B cell (primary cell): ENCODE data around the gene FXR2. TPM values are rescaled to one million over a fixed set of nuclear protein-coding genes. Genes with fewer than 3 reads are reported as not detected.

Experiments
- ATAC-seq: fragments of 200-7000 bp; cut with Tn5 transposase; one replicate; pipeline ENCODE4 v1.10.0; 2021; ENCODE audit warnings: low read depth, mild to moderate bottlenecking, moderate number of reproducible peaks, moderate library complexity
- CTCF ChIA-PET: fragments of 350-600 bp; sonication (Branson Sonifier 250); formaldehyde crosslinking; loops from one replicate; lab custom pipeline; 2021; ENCODE audit warnings: antibody characterized with exemption, inconsistent platforms; lab: Charles Lee
- POLR2A ChIA-PET: fragments of 350-600 bp; sonication (Branson Sonifier 250); formaldehyde crosslinking; loops from one replicate; lab custom pipeline; 2021; ENCODE audit warnings: antibody characterized with exemption; lab: Charles Lee
- DNase-seq: peaks from one replicate; pipeline ENCODE4 v3.0.0; 2013
- H2AFZ ChIP-seq: 2 replicates; pipeline ENCODE4 v1.6.1; 2012; ENCODE audit warnings: mild to moderate bottlenecking, low read depth, low read length; ENCODE audit not compliant: insufficient read depth, poor library complexity, severe bottlenecking
- H3K27ac ChIP-seq, 2 donors: 1 replicate in 1 of 2; 2 replicates in 1 of 2; pipeline ENCODE4 v1.5.1; 2012 to 2013; ENCODE audit warnings: low read length in 2 of 2, mild to moderate bottlenecking in 2 of 2, moderate library complexity in 1 of 2
- H3K27me3 ChIP-seq, 4 experiments: fragments of 200-600 bp in 1 of 4; sonication (generic) in 1 of 4; replicated peaks in 1 of 4; 1 replicate in 2 of 4; 2 replicates in 2 of 4; pipeline versions ENCODE4 v1.6.1 to v1.7.0; 2013 to 2016; ENCODE audit warnings: low read length in 3 of 4, mild to moderate bottlenecking in 2 of 4, mixed read lengths in 1 of 4, moderate library complexity in 1 of 4; ENCODE audit not compliant: insufficient read depth in 4 of 4, control insufficient read depth in 3 of 4; ENCODE audit errors: control extremely low read depth in 1 of 4
- H3K36me3 ChIP-seq, 2 experiments: replicated peaks in 1 of 2; 1 replicate in 1 of 2; 2 replicates in 1 of 2; pipeline versions ENCODE4 v1.6.1 to v1.7.1; 2013; ENCODE audit warnings: low read length in 1 of 2; ENCODE audit not compliant: insufficient read depth in 2 of 2, control insufficient read depth in 1 of 2; ENCODE audit errors: control extremely low read depth in 1 of 2, extremely low read depth in 1 of 2
- H3K4me1 ChIP-seq, 2 donors: fragments of 200-600 bp in 1 of 2; sonication (generic) in 1 of 2; 1 replicate in 1 of 2; 2 replicates in 1 of 2; pipeline versions ENCODE4 v1.5.1 to v1.6.1; 2013 to 2017; ENCODE audit warnings: low read length in 2 of 2; ENCODE audit not compliant: control insufficient read depth in 2 of 2, insufficient read depth in 2 of 2
- H3K4me2 ChIP-seq: replicated peaks from 2 replicates; pipeline ENCODE3; 2012; ENCODE audit warnings: mild to moderate bottlenecking, low read depth, low read length; ENCODE audit not compliant: poor library complexity, severe bottlenecking
- H3K4me3 ChIP-seq, 5 experiments: fragments of 200-600 bp in 1 of 5; sonication (generic) in 1 of 5; 1 replicate in 3 of 5; 2 replicates in 2 of 5; pipeline versions ENCODE4 v1.5.1 to v1.7.0; 2011 to 2016; ENCODE audit warnings: low read length in 4 of 5, mild to moderate bottlenecking in 4 of 5, low read depth in 2 of 5, control low read depth in 1 of 5, moderate library complexity in 1 of 5; ENCODE audit not compliant: insufficient read depth in 1 of 5; ENCODE audit errors: control extremely low read depth in 1 of 5, extremely low read depth in 1 of 5
- H3K79me2 ChIP-seq: fragments of 200-600 bp; sonication (generic); one replicate; pipeline ENCODE4 v1.6.0; 2016; ENCODE audit warnings: low read length; ENCODE audit not compliant: control insufficient read depth, insufficient read depth
- H3K9ac ChIP-seq: fragments of 200-600 bp; sonication (generic); 2 replicates; pipeline ENCODE4 v1.6.1; 2017; ENCODE audit warnings: mild to moderate bottlenecking, low read length, moderate library complexity
- H3K9me3 ChIP-seq, 3 donors: one replicate each; pipeline versions ENCODE4 v1.6.1 to v1.7.1; 2013; ENCODE audit warnings: low read length in 2 of 3; ENCODE audit not compliant: control insufficient read depth in 2 of 3, insufficient read depth in 1 of 3; ENCODE audit errors: control extremely low read depth in 1 of 3
- H4K20me1 ChIP-seq: 2 replicates; pipeline ENCODE4 v1.6.0; 2012; ENCODE audit warnings: mild to moderate bottlenecking, low read length; ENCODE audit not compliant: insufficient read depth, control insufficient read depth, poor library complexity, severe bottlenecking
- H3K27ac Mint-ChIP-seq: one replicate; pipeline ENCODE4 v1.8.0; 2021; ENCODE audit warnings: mixed read lengths
- H3K27me3 Mint-ChIP-seq: one replicate; pipeline ENCODE4 v1.8.0; 2021; ENCODE audit warnings: mixed read lengths
- H3K4me1 Mint-ChIP-seq: one replicate; pipeline ENCODE4 v1.8.0; 2021; ENCODE audit warnings: mixed read lengths
- H3K4me3 Mint-ChIP-seq: one replicate; pipeline ENCODE4 v1.8.0; 2021; ENCODE audit warnings: mixed read lengths
- H3K9me3 Mint-ChIP-seq: one replicate; pipeline ENCODE4 v1.8.0; 2022; ENCODE audit warnings: mixed read lengths; ENCODE audit not compliant: insufficient read depth
- CTCF ChIP-seq: fragments of 200-600 bp; IDR thresholded peaks from one replicate; pipeline ENCODE4 v1.8.0; 2022; ENCODE audit warnings: antibody characterized with exemption, mild to moderate bottlenecking
- EZH2 ChIP-seq: IDR thresholded peaks from 2 replicates; pipeline ENCODE4 v1.6.1; 2012; ENCODE audit warnings: borderline replicate concordance, low read depth, mild to moderate bottlenecking, moderate library complexity, low read length; ENCODE audit not compliant: insufficient read depth, poor library complexity, severe bottlenecking
- WGBS: methylation state at CpG from one replicate; pipeline ENCODE4 v1.1.5; 2013; ENCODE audit warnings: missing lambda C conversion rate; ENCODE audit not compliant: insufficient coverage; 5-methylcytosine and 5-hydroxymethylcytosine counted together
- intact Hi-C: fragments of 100-400 bp; cut with micrococcal nuclease; formaldehyde crosslinking; loops from one replicate; pipeline ENCODE4 v1.10.0; 2022
- polyA plus RNA-seq: library from polyadenylated mRNA; depleted of rRNA; stranded (reverse); fragments of >200 nt; gene quantifications from 2 replicates; pipeline ENCODE4 v1.2.3, GENCODE V29; 2012
- total RNA-seq, 2 donors: library from RNA; stranded (reverse); fragments of 120-200 nt in 1 of 2; gene quantifications; 1 replicate in 1 of 2; 2 replicates in 1 of 2; pipeline versions ENCODE4 v1.2.3 to v1.2.4, GENCODE V29; 2013 to 2022

Gene FXR2
- total and polyA plus RNA-seq, 2 donors (not counting 1 experiment from before 2014, with no cell fraction given), result 37.2 to 45.8 TPM

- Histone ChIP-seq H3K27me3 (peaks cover 0 to 15% (median 8%) of the 10 kb centered on the region in 4 experiments), H3K9ac (no peak overlapping the region), H3K4me3 (no peak overlapping the region), H3K79me2 (no peaks in the 10 kb centered on the region), H3K27ac (no peak overlapping the region), H2AFZ (no peak overlapping the region), H4K20me1 (no peaks in the 10 kb centered on the region), H3K36me3 (no peaks in the 10 kb centered on the region), H3K4me2 (no peak overlapping the region), H3K4me1 (peaks cover 0 to 2% of the 10 kb centered on the region in 2 donors), H3K9me3 (no peaks in the 10 kb centered on the region)
- intact Hi-C loops, result no loop called here
- DNase-seq (no peak), ATAC-seq (no peak)
- 83% methylated on average over 10 of the region's 10 CpGs for WGBS
- Mint-ChIP-seq H3K27ac (no peak overlapping the region), H3K9me3 (no peaks in the 10 kb centered on the region), H3K4me3 (no peak overlapping the region), H3K27me3 (peaks cover 21% of the 10 kb centered on the region), H3K4me1 (peaks cover 4% of the 10 kb centered on the region)
- TF ChIP-seq EZH2 (no peak), CTCF (no peak)
- CTCF ChIA-PET, result no interaction called here
- POLR2A ChIA-PET, result interaction anchor here (0.7 kb wide), 1 partner anchor 22 kb away, joined by 5 read pairs; no protein-coding TSS in a partner anchor
Measured at GRCh38 chr17:7656958-7657609, 42.4 kb upstream of the FXR2 start.

- 71% methylated on average over 14 of the region's 17 CpGs for WGBS
- intact Hi-C loops, result no loop called here
- no peak overlapping the region for H3K27ac ChIP-seq
- H2AFZ ChIP-seq, result no peak overlapping the region
- H3K27me3 ChIP-seq, result peaks cover 0 to 30% (median 19%) of the 10 kb centered on the region in 4 experiments
- H3K4me2 ChIP-seq, result no peak overlapping the region
- ChIA-PET CTCF (interaction anchor here (1.1 to 1.2 kb wide), 2 partner anchors 23 to 299 kb away, joined by 3 to 5 read pairs; no protein-coding TSS in a partner anchor), POLR2A (interaction anchor here (0.6 kb wide), 1 partner anchor 417 kb away, joined by 4 read pairs; no protein-coding TSS in a partner anchor)
- no peak overlapping the region for H3K4me3 ChIP-seq
- H4K20me1 ChIP-seq, result no peaks in the 10 kb centered on the region
- H3K4me1 Mint-ChIP-seq, result peaks cover 11% of the 10 kb centered on the region
- ATAC-seq (peak; percentile 35), DNase-seq (peak; percentile 53)
- H3K27me3 Mint-ChIP-seq, result peaks cover 30% of the 10 kb centered on the region
- no peaks in the 10 kb centered on the region for H3K9me3 Mint-ChIP-seq
- no peak overlapping the region for H3K9ac ChIP-seq
- peaks cover 12 to 16% of the 10 kb centered on the region in 2 donors for H3K4me1 ChIP-seq
- H3K27ac Mint-ChIP-seq, result no peak overlapping the region
- TF ChIP-seq EZH2 (no peak), CTCF (no peak)
- no peak overlapping the region for H3K4me3 Mint-ChIP-seq
- H3K36me3 ChIP-seq, result no peaks in the 10 kb centered on the region
- H3K79me2 ChIP-seq, result no peaks in the 10 kb centered on the region
- peaks cover 0 to 6% (median 0%) of the 10 kb centered on the region in 3 donors for H3K9me3 ChIP-seq
Measured at GRCh38 chr17:7655541-7655840, 40.8 kb upstream of the FXR2 start.
